Loucy (cell line): ENCODE data around the gene CDKN1C.

Experiments used
- H2AFZ ChIP-seq: fragments of 200-600 bp; sonication (generic); 2 replicates; pipeline ENCODE4 v1.6.0; 2016; ENCODE audit warnings: antibody characterized with exemption, mild to moderate bottlenecking, low read length, moderate library complexity
- H3F3A ChIP-seq: fragments of 200-600 bp; 2 replicates; pipeline ENCODE4 v1.6.0; 2016; ENCODE audit warnings: antibody characterized with exemption, low read depth, mild to moderate bottlenecking
- H3K27me3 ChIP-seq: fragments of 200-600 bp; sonication (generic); 2 replicates; pipeline ENCODE4 v1.6.1; 2014; ENCODE audit warnings: low read length, mild to moderate bottlenecking; ENCODE audit not compliant: insufficient read depth, poor library complexity, severe bottlenecking
- H3K36me3 ChIP-seq: fragments of 200-600 bp; sonication (generic); 2 replicates; pipeline ENCODE4 v1.6.1; 2016; ENCODE audit warnings: low read length; ENCODE audit not compliant: insufficient read depth
- H3K4me1 ChIP-seq: fragments of 200-600 bp; sonication (generic); 2 replicates; pipeline ENCODE4 v1.5.1; 2014; ENCODE audit warnings: low read length, mild to moderate bottlenecking; ENCODE audit not compliant: insufficient read depth, poor library complexity, severe bottlenecking
- H3K4me2 ChIP-seq: fragments of 200-600 bp; sonication (generic); 2 replicates; pipeline ENCODE4 v1.6.0; 2014; ENCODE audit warnings: antibody characterized with exemption, low read length, low read depth, mild to moderate bottlenecking; ENCODE audit not compliant: poor library complexity, severe bottlenecking
- H3K4me3 ChIP-seq: fragments of 200-600 bp; sonication (generic); 2 replicates; pipeline ENCODE4 v1.5.1; 2014; ENCODE audit warnings: low read length, mild to moderate bottlenecking, mixed read lengths; ENCODE audit not compliant: poor library complexity, severe bottlenecking
- H3K79me2 ChIP-seq: fragments of 200-600 bp; sonication (generic); 2 replicates; pipeline ENCODE4 v1.6.1; 2014; ENCODE audit warnings: low read length; ENCODE audit not compliant: insufficient read depth
- H3K9ac ChIP-seq: fragments of 200-600 bp; sonication (generic); 2 replicates; pipeline ENCODE4 v1.6.0; 2014; ENCODE audit warnings: mild to moderate bottlenecking, low read depth, low read length, moderate library complexity; ENCODE audit not compliant: poor library complexity, severe bottlenecking
- H3K9me2 ChIP-seq: fragments of 200-600 bp; sonication (generic); replicated peaks from 2 replicates; pipeline ENCODE4 v1.6.1; 2016; ENCODE audit warnings: low read depth, low read length, mixed read lengths
- H3K9me3 ChIP-seq: fragments of 200-600 bp; sonication (generic); 2 replicates; pipeline ENCODE4 v1.6.1; 2014; ENCODE audit warnings: mild to moderate bottlenecking, antibody characterized with exemption, low read length, low read depth; ENCODE audit not compliant: insufficient read depth
- H4K20me1 ChIP-seq: fragments of 200-600 bp; sonication (generic); 2 replicates; pipeline ENCODE4 v1.6.0; 2014; ENCODE audit warnings: antibody characterized with exemption, low read length, mild to moderate bottlenecking; ENCODE audit not compliant: insufficient read depth, poor library complexity, severe bottlenecking
- EZH2phosphoT487 ChIP-seq: fragments of 200-600 bp; IDR thresholded peaks from 2 replicates; pipeline ENCODE4 v1.6.1; 2018; ENCODE audit warnings: antibody characterized with exemption, mild to moderate bottlenecking, moderate library complexity, borderline replicate concordance
- TF ChIP-seq, protein P1 (sequence below): fragments of 200-600 bp; sonication (generic); conservative IDR thresholded peaks from 2 replicates; pipeline ENCODE4 v1.5.1; 2014; ENCODE audit warnings: mild to moderate bottlenecking, antibody characterized with exemption, low read length

The CDKN1C gene

DNA sequence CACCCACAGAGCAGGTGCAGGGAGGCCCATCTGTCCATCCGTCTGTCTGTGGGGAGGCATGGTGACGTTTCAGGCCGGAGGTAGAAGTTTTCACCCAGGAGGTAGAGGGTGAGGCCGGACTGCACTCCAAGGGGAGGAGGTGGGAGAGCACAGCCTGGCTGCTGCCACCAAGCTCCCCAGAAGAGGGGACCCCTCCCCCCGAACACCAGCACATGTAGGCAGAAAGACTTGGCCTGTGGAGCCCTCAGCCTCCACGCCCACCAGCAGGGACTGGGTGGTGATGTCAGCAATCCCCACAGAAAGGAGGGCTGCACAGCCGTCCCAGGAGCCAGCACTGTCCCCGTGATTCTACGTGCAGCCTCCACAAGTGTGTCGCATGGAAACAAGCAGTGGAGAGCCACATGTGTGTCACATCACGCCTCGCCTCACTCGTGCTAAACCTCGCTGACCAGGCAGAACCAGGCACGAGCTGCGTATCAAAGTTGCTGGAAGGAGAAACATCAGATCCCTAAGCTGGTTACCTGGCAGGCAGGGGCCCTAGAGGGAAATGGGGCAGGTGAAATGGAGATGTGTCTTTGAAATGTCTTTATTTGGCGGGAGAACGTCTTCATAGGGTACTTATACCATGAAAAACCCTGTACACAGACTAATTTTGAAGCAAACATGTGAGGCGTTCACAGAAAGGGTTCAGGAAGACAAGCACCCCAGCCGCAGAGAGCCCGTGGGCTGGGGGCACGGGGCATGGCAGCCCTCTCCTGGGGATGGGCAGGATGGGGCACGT lies 49.1 kb downstream of the CDKN1C start:
- Histone ChIP-seq H3K79me2 (no peaks in the 10 kb centered on the region), H2AFZ (no peak overlapping the region), H3K27me3 (no peaks in the 10 kb centered on the region), H3K4me1 (peaks cover 4% of the 10 kb centered on the region), H3K4me2 (no peak overlapping the region), H3K9me3 (no peaks in the 10 kb centered on the region), H3K4me3 (no peak overlapping the region), H3K36me3 (no peaks in the 10 kb centered on the region), H3K9me2 (no peaks in the 10 kb centered on the region), H3K9ac (no peak overlapping the region), H4K20me1 (no peaks in the 10 kb centered on the region), H3F3A (no peaks in the 10 kb centered on the region)
- no peak for TF ChIP-seq EZH2phosphoT487
- TF ChIP-seq, protein P1, sequence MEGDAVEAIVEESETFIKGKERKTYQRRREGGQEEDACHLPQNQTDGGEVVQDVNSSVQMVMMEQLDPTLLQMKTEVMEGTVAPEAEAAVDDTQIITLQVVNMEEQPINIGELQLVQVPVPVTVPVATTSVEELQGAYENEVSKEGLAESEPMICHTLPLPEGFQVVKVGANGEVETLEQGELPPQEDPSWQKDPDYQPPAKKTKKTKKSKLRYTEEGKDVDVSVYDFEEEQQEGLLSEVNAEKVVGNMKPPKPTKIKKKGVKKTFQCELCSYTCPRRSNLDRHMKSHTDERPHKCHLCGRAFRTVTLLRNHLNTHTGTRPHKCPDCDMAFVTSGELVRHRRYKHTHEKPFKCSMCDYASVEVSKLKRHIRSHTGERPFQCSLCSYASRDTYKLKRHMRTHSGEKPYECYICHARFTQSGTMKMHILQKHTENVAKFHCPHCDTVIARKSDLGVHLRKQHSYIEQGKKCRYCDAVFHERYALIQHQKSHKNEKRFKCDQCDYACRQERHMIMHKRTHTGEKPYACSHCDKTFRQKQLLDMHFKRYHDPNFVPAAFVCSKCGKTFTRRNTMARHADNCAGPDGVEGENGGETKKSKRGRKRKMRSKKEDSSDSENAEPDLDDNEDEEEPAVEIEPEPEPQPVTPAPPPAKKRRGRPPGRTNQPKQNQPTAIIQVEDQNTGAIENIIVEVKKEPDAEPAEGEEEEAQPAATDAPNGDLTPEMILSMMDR = no peak

DNA sequence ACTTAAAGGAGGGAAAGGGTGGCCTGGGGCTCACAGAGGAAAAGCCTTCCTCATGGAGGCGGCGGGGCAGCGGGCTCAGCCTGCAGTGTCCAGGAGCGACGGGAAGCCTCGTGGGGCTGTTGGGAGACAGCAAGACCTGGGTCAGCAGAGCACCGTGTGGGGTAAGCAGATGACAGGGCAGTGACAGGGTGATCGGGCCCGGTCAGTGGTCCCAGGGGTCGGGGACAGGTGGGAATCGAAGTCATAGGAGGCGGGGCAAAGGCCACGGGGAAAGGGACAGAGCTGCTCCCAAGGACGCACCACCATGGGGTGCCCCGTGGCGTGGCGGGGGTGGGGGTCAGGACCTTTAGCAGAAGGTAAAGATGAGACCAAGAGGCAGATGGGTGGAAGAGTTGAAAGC lies 49.8 kb downstream of the CDKN1C start:
- TF ChIP-seq, protein P1 = no peak
- no peak for TF ChIP-seq EZH2phosphoT487
- Histone ChIP-seq H3K9me2 (no peaks in the 10 kb centered on the region), H3K4me2 (no peak overlapping the region), H2AFZ (no peak overlapping the region), H3K79me2 (no peaks in the 10 kb centered on the region), H3K9me3 (no peaks in the 10 kb centered on the region), H4K20me1 (no peaks in the 10 kb centered on the region), H3K36me3 (no peaks in the 10 kb centered on the region), H3F3A (no peaks in the 10 kb centered on the region), H3K4me1 (peaks cover 4% of the 10 kb centered on the region), H3K27me3 (no peaks in the 10 kb centered on the region), H3K4me3 (no peak overlapping the region), H3K9ac (no peak overlapping the region)

DNA sequence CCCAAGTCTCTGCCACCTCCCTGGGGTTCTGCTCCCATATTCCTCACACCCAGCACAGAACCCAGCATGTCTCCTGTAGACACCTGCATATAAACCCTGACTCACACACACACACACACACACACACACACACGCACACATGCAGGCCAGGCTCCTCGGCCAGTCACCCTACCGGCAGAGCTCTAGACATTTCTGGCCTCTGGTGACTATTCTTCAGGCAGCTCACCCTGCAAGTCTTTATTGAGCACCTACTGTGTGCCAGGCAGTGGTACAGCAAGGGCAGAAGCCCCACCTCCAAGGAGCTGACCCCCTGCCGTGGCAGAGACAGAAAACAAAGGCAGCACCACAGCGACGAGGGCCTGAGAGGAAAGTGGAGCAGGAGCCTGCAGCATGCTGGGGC lies 50.3 kb downstream of the CDKN1C start:
- H3F3A ChIP-seq = no peaks in the 10 kb centered on the region
- no peaks in the 10 kb centered on the region for H3K27me3 ChIP-seq
- H3K36me3 ChIP-seq = no peaks in the 10 kb centered on the region
- no peaks in the 10 kb centered on the region for H3K79me2 ChIP-seq
- H3K9me3 ChIP-seq = no peaks in the 10 kb centered on the region
- TF ChIP-seq EZH2phosphoT487 = no peak
- TF ChIP-seq, protein P1 = no peak
- peaks cover 4% of the 10 kb centered on the region for H3K4me1 ChIP-seq
- no peak overlapping the region for H3K4me3 ChIP-seq
- H4K20me1 ChIP-seq = no peaks in the 10 kb centered on the region
- no peak overlapping the region for H3K4me2 ChIP-seq
- no peak overlapping the region for H2AFZ ChIP-seq
- H3K9me2 ChIP-seq = no peaks in the 10 kb centered on the region
- no peak overlapping the region for H3K9ac ChIP-seq
